ENCODE measurements around the gene DNAH8. TPM values are rescaled to one million over a fixed set of nuclear protein-coding genes. Genes with fewer than 3 reads are reported as not detected.

The DNAH8 gene
- polyA plus RNA-seq, 1 of the 3 experiments (the other 2 are of a cell fraction): not detected

DNA sequence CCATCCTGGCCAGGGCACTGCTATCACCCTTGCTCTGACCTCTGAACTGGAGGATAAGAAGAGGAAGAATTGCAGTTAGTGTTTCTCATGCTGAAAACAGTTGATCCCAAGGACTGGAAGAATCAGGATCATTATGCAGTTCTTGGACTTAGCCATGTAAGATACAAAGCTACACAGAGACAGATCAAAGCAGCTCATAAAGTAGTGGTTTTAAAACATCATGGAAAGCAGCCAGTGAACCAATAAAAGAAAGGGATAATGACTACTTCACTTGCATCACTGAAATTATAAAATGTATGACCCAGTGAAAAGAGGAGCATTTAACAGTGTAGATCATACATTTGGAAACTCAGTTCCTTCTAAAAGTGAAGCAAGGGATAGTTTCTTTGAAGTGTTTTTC, 47.7 kb downstream of the DNAH8 start:
- H4K20me1 ChIP-seq (ENCODE audit: insufficient read depth): no peaks in the 10 kb centered on the region
- DNase-seq: no peak
- POLR2A ChIA-PET: no interaction called here
- H3K9ac ChIP-seq: no peak overlapping the region
- no peaks in the 10 kb centered on the region for H3F3A ChIP-seq (replicated peaks; ENCODE audit: insufficient read depth)
- H3K79me2 ChIP-seq (ENCODE audit: insufficient read depth): no peaks in the 10 kb centered on the region
- no peak overlapping the region for H3K4me2 ChIP-seq
- H3K36me3 ChIP-seq (replicated peaks in 1 of 2; ENCODE audit: control insufficient read depth in 1 of 2, insufficient read depth in 2 of 2, low read length in 1 of 2): no peaks in the 10 kb centered on the region
- CTCF ChIA-PET: no interaction called here
- H3K9me3 ChIP-seq: no peaks in the 10 kb centered on the region
- H2AFZ ChIP-seq (ENCODE audit: low read depth): no peak overlapping the region
- H3K27me3 ChIP-seq (ENCODE audit: insufficient read depth): no peaks in the 10 kb centered on the region
- TF ChIP-seq, protein P1, sequence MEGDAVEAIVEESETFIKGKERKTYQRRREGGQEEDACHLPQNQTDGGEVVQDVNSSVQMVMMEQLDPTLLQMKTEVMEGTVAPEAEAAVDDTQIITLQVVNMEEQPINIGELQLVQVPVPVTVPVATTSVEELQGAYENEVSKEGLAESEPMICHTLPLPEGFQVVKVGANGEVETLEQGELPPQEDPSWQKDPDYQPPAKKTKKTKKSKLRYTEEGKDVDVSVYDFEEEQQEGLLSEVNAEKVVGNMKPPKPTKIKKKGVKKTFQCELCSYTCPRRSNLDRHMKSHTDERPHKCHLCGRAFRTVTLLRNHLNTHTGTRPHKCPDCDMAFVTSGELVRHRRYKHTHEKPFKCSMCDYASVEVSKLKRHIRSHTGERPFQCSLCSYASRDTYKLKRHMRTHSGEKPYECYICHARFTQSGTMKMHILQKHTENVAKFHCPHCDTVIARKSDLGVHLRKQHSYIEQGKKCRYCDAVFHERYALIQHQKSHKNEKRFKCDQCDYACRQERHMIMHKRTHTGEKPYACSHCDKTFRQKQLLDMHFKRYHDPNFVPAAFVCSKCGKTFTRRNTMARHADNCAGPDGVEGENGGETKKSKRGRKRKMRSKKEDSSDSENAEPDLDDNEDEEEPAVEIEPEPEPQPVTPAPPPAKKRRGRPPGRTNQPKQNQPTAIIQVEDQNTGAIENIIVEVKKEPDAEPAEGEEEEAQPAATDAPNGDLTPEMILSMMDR (IDR thresholded peaks at IDR 0.05): no peak
- TF ChIP-seq, protein P2, sequence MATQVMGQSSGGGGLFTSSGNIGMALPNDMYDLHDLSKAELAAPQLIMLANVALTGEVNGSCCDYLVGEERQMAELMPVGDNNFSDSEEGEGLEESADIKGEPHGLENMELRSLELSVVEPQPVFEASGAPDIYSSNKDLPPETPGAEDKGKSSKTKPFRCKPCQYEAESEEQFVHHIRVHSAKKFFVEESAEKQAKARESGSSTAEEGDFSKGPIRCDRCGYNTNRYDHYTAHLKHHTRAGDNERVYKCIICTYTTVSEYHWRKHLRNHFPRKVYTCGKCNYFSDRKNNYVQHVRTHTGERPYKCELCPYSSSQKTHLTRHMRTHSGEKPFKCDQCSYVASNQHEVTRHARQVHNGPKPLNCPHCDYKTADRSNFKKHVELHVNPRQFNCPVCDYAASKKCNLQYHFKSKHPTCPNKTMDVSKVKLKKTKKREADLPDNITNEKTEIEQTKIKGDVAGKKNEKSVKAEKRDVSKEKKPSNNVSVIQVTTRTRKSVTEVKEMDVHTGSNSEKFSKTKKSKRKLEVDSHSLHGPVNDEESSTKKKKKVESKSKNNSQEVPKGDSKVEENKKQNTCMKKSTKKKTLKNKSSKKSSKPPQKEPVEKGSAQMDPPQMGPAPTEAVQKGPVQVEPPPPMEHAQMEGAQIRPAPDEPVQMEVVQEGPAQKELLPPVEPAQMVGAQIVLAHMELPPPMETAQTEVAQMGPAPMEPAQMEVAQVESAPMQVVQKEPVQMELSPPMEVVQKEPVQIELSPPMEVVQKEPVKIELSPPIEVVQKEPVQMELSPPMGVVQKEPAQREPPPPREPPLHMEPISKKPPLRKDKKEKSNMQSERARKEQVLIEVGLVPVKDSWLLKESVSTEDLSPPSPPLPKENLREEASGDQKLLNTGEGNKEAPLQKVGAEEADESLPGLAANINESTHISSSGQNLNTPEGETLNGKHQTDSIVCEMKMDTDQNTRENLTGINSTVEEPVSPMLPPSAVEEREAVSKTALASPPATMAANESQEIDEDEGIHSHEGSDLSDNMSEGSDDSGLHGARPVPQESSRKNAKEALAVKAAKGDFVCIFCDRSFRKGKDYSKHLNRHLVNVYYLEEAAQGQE (IDR thresholded peaks at IDR 0.05; ENCODE audit: low read depth, low read length): no peak
- TF ChIP-seq RCOR1 (IDR thresholded peaks at IDR 0.05; ENCODE audit: low read length) (no peak), TCF12 (IDR thresholded peaks at IDR 0.05) (no peak), POLR2AphosphoS5 (IDR thresholded peaks at IDR 0.05; ENCODE audit: low read depth, low read length) (no peak), MEF2A (IDR thresholded peaks at IDR 0.05; ENCODE audit: borderline replicate concordance, low read depth) (no peak), FOXJ3 (CRISPR knock-in tag; IDR thresholded peaks at IDR 0.05) (no peak), NFIC (IDR thresholded peaks at IDR 0.05; ENCODE audit: borderline replicate concordance) (no peak), GATA2 (CRISPR knock-in tag; IDR thresholded peaks at IDR 0.05) (no peak), FOXM1 (IDR thresholded peaks at IDR 0.05; ENCODE audit: low read depth) (no peak), NRF1 (IDR thresholded peaks at IDR 0.05; ENCODE audit: low read depth, low read length) (no peak), SMC3 (IDR thresholded peaks at IDR 0.05; ENCODE audit: low read depth, low read length) (no peak), RFX5 (IDR thresholded peaks at IDR 0.05; ENCODE audit: low read length) (no peak)
- TF ChIP-seq, protein P3, sequence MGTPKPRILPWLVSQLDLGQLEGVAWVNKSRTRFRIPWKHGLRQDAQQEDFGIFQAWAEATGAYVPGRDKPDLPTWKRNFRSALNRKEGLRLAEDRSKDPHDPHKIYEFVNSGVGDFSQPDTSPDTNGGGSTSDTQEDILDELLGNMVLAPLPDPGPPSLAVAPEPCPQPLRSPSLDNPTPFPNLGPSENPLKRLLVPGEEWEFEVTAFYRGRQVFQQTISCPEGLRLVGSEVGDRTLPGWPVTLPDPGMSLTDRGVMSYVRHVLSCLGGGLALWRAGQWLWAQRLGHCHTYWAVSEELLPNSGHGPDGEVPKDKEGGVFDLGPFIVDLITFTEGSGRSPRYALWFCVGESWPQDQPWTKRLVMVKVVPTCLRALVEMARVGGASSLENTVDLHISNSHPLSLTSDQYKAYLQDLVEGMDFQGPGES (IDR thresholded peaks at IDR 0.05; ENCODE audit: low read depth, low read length): no peak
- no peaks in the 10 kb centered on the region; a peak in 1 of 4 replicates for H3K4me1 ChIP-seq (ENCODE audit: control insufficient read depth in 1 of 2, insufficient read depth in 2 of 2, low read depth in 1 of 2, low read length in 1 of 2)
- H3K27ac ChIP-seq (ENCODE audit: low read depth in 2 of 2, low read length in 1 of 2): no peak overlapping the region
- H3K4me3 ChIP-seq (ENCODE audit: low read depth in 2 of 2, low read length in 1 of 2): no peak overlapping the region
- H3K9me2 ChIP-seq: no peaks in the 10 kb centered on the region
